Measurements from ENCODE around the gene NRSN2.

- TF ChIP-seq CTCF (IDR thresholded peaks at IDR 0.05) (no peak), POLR2A (IDR thresholded peaks at IDR 0.05) (no peak), POLR2AphosphoS5 (IDR thresholded peaks at IDR 0.05) (no peak)
Measured at GRCh38 chr20:312067-312466, 34.8 kb upstream of the NRSN2 start.
